Vagina (tissue), 2 donors: ENCODE results near the gene KCNG4. TPM values are rescaled to one million over a fixed set of nuclear protein-coding genes. Genes with fewer than 3 reads are reported as not detected.

ENCODE experiments used
- DNase-seq, 2 donors: peaks; one replicate each; pipeline ENCODE4 v3.0.0-alpha.2; 2017; ENCODE audit errors: extremely low spot score in 2 of 2
- H3K27ac ChIP-seq: fragments of 200-600 bp; sonication (generic); one replicate; pipeline ENCODE4 v1.5.1; 2019
- H3K27me3 ChIP-seq: fragments of 200-600 bp; sonication (generic); one replicate; pipeline ENCODE4 v1.5.1; 2019
- H3K36me3 ChIP-seq, 2 donors: fragments of 200-600 bp; sonication (generic); one replicate each; pipeline ENCODE4 v1.5.1; 2017 to 2019
- H3K4me1 ChIP-seq: fragments of 200-600 bp; sonication (generic); one replicate; pipeline ENCODE4 v1.5.1; 2019
- H3K4me3 ChIP-seq, 2 donors: fragments of 200-600 bp; sonication (generic); 1 replicate in 1 of 2; 2 replicates in 1 of 2; pipeline ENCODE4 v1.5.1; 2016 to 2019
- H3K9me3 ChIP-seq: fragments of 200-600 bp; sonication (generic); one replicate; pipeline ENCODE4 v1.5.1; 2019
- CTCF ChIP-seq, 3 experiments: fragments of 450-650 bp in 2 of 3; fragments of 200-600 bp in 1 of 3; sonication (generic) in 1 of 3; IDR thresholded peaks; one replicate each; pipeline ENCODE4 v1.5.1; 2017 to 2019; ENCODE audit warnings: antibody characterized with exemption in 3 of 3, mild to moderate bottlenecking in 2 of 3, moderate library complexity in 2 of 3
- POLR2A ChIP-seq, 2 donors: fragments of 450-650 bp; IDR thresholded peaks; one replicate each; pipeline ENCODE4 v1.6.1; 2017; ENCODE audit warnings: antibody characterized with exemption in 2 of 2, mild to moderate bottlenecking in 2 of 2, moderate library complexity in 2 of 2
- POLR2AphosphoS5 ChIP-seq, 2 donors: sonication (generic); formaldehyde crosslinking; IDR thresholded peaks; one replicate each; pipeline ENCODE4 v1.9.0; 2017; ENCODE audit warnings: antibody characterized with exemption in 2 of 2, mild to moderate bottlenecking in 2 of 2, low read depth in 1 of 2; ENCODE audit not compliant: insufficient read depth in 1 of 2
- intact Hi-C: fragments of 100-400 bp; cut with DNase I; formaldehyde crosslinking; loops from one replicate; pipeline ENCODE4 v1.15.1; 2023
- total RNA-seq: library from RNA; depleted of rRNA; stranded (reverse); fragments of >200 nt; gene quantifications from one replicate; pipeline ENCODE4 v1.2.3, GENCODE V29; 2016

KCNG4 gene
- total RNA-seq, 1 donor from 2014 or later = not detected

GRCh38 chr16:84178146-84178765 lies 61.6 kb downstream of the KCNG4 start:
- intact Hi-C loops = loop anchor here (10.0 kb wide), 1 partner anchor 223 kb away; the partner anchor contains the start of gene OSGIN1
- Histone ChIP-seq H3K36me3 (peaks cover 0 to 44% of the 10 kb centered on the region in 2 donors), H3K9me3 (no peaks in the 10 kb centered on the region), H3K4me1 (peaks cover 36% of the 10 kb centered on the region), H3K4me3 (no peak overlapping the region), H3K27me3 (no peaks in the 10 kb centered on the region), H3K27ac (peak overlapping the region; percentile 80)
- DNase-seq = no peak
- TF ChIP-seq CTCF (IDR thresholded peaks at IDR 0.05) (no peak), POLR2AphosphoS5 (IDR thresholded peaks at IDR 0.05; ENCODE audit: insufficient read depth in 1 of 2, low read depth in 1 of 2) (no peak)

- H3K27me3 ChIP-seq = no peaks in the 10 kb centered on the region
- H3K4me1 ChIP-seq = peaks cover 36% of the 10 kb centered on the region
- no peak for TF ChIP-seq POLR2AphosphoS5 (IDR thresholded peaks at IDR 0.05; ENCODE audit: insufficient read depth in 1 of 2, low read depth in 1 of 2)
- no peak for TF ChIP-seq CTCF (IDR thresholded peaks at IDR 0.05)
- TF ChIP-seq POLR2A (IDR thresholded peaks at IDR 0.05) = no peak
- H3K4me3 ChIP-seq = no peak overlapping the region
- peaks cover 0 to 39% of the 10 kb centered on the region in 2 donors for H3K36me3 ChIP-seq
- intact Hi-C loops = loop anchor here (10.0 kb wide), 1 partner anchor 223 kb away; the partner anchor contains the start of gene OSGIN1
- H3K27ac ChIP-seq = peak overlapping the region; percentile 80
- H3K9me3 ChIP-seq = no peaks in the 10 kb centered on the region
- no peak for DNase-seq
These were observed 62.1 kb downstream of the KCNG4 start for GRCh38 chr16:84177741-84178073.

GRCh38 chr16:84176192-84177053 lies 63.4 kb downstream of the KCNG4 start:
- H3K27me3 ChIP-seq = no peaks in the 10 kb centered on the region
- peaks cover 0 to 26% of the 10 kb centered on the region in 2 donors for H3K36me3 ChIP-seq
- no peak for TF ChIP-seq POLR2AphosphoS5 (IDR thresholded peaks at IDR 0.05; ENCODE audit: insufficient read depth in 1 of 2, low read depth in 1 of 2)
- TF ChIP-seq POLR2A (IDR thresholded peaks at IDR 0.05) = no peak
- TF ChIP-seq CTCF (IDR thresholded peaks at IDR 0.05) = no peak
- H3K4me1 ChIP-seq = peaks cover 36% of the 10 kb centered on the region
- DNase-seq = no peak
- no peaks in the 10 kb centered on the region for H3K9me3 ChIP-seq
- H3K4me3 ChIP-seq = no peak overlapping the region
- intact Hi-C loops = loop anchor here (10.0 kb wide), 1 partner anchor 222 kb away; the partner anchor contains the start of gene OSGIN1
- H3K27ac ChIP-seq = peak overlapping the region; percentile 80

- Histone ChIP-seq H3K4me1 (peaks cover 36% of the 10 kb centered on the region), H3K27ac (peak overlapping the region; percentile 80), H3K4me3 (no peak overlapping the region), H3K36me3 (peaks cover 0 to 17% of the 10 kb centered on the region in 2 donors), H3K9me3 (no peaks in the 10 kb centered on the region), H3K27me3 (no peaks in the 10 kb centered on the region)
- intact Hi-C loops = loop anchor here (10.0 kb wide), 1 partner anchor 221 kb away; the partner anchor contains the start of gene OSGIN1
- TF ChIP-seq POLR2AphosphoS5 (IDR thresholded peaks at IDR 0.05; ENCODE audit: insufficient read depth in 1 of 2, low read depth in 1 of 2) = no peak
- peak in 1 of 3 experiments; percentile 49 for TF ChIP-seq CTCF (IDR thresholded peaks at IDR 0.05)
- no peak for DNase-seq
These were observed 64.3 kb downstream of the KCNG4 start for GRCh38 chr16:84175350-84176081.
